Measurements from ENCODE around the gene NAA40. TPM values are rescaled to one million over a fixed set of nuclear protein-coding genes. Genes with fewer than 3 reads are reported as not detected.

The NAA40 gene
- 10 to 100 TPM; 27.6 to 46.4 (median 34.5) TPM for total RNA-seq

- intact Hi-C loops (cut with DNase I) = no loop called here
- Histone ChIP-seq H3K9me3 (no peaks in the 10 kb centered on the region), H3K27me3 (no peaks in the 10 kb centered on the region), H3K4me1 (peaks cover 15 to 18% of the 10 kb centered on the region in 2 donors), H3K4me3 (replicated peaks in 1 of 3) (peak within 1 kb of the TSS; percentile 72 to 89 (median 86)), H3K27ac (peak within 1 kb of the TSS; percentile 27 to 63 (median 39)), H3K36me3 (no peaks in the 10 kb centered on the region)
- peak; percentile 99 for DNase-seq
- WGBS, 2 donors = 0 to 1% methylated on average over 20 to 35 of the region's 92 CpGs
- TF ChIP-seq CTCF (IDR thresholded peaks at IDR 0.05) (no peak), POLR2A (IDR thresholded peaks at IDR 0.05) (peak in 1 of 2 donors; percentile 48)
Observed at GRCh38 chr11:63938479-63939396, at the start of gene NAA40. TSS of gene NAA40 (plus strand) at chr11:63939002. CDS start at chr11:63939097, 95 bp downstream.

GRCh38 chr11:63889344-63889743 is 49.5 kb upstream of the NAA40 start:
- Histone ChIP-seq H3K4me3 (replicated peaks in 1 of 3) (no peak overlapping the region), H3K27me3 (no peaks in the 10 kb centered on the region), H3K27ac (peak overlapping the region; percentile 81 to 93 (median 90)), H3K9me3 (no peaks in the 10 kb centered on the region), H3K36me3 (no peaks in the 10 kb centered on the region), H3K4me1 (peaks cover 53 to 61% of the 10 kb centered on the region in 2 donors)
- intact Hi-C loops (cut with DNase I) = no loop called here
- WGBS, 2 donors = 64 to 87% methylated on average over 4 to 6 of the region's 6 CpGs
- TF ChIP-seq POLR2A (IDR thresholded peaks at IDR 0.05) = no peak
- TF ChIP-seq CTCF (IDR thresholded peaks at IDR 0.05) = no peak
- peak in 1 of 2 donors; percentile 30 for DNase-seq

- no peaks in the 10 kb centered on the region for H3K9me3 ChIP-seq
- H3K4me1 ChIP-seq = peaks cover 43 to 51% of the 10 kb centered on the region in 2 donors
- no peak overlapping the region for H3K4me3 ChIP-seq (replicated peaks in 1 of 3)
- TF ChIP-seq CTCF (IDR thresholded peaks at IDR 0.05) = no peak
- TF ChIP-seq POLR2A (IDR thresholded peaks at IDR 0.05) = no peak
- peak overlapping the region; percentile 81 to 93 (median 90) for H3K27ac ChIP-seq
- H3K36me3 ChIP-seq = peaks cover 0 to 3% of the 10 kb centered on the region in 2 donors
- DNase-seq = peak in 1 of 2 donors; percentile 36
- no peaks in the 10 kb centered on the region for H3K27me3 ChIP-seq
- intact Hi-C loops (cut with DNase I) = no loop called here
- WGBS, 2 donors = 66 to 68% methylated on average over 7 of the region's 7 CpGs
Observed at GRCh38 chr11:63890368-63890767, 48.4 kb upstream of the NAA40 start.

GRCh38 chr11:63892228-63892627 is 46.6 kb upstream of the NAA40 start:
- 48 to 49% methylated on average over 3 of the region's 3 CpGs for WGBS, 2 donors
- peaks cover 3 to 5% of the 10 kb centered on the region in 2 donors for H3K36me3 ChIP-seq
- no peak for DNase-seq
- no peak overlapping the region for H3K27ac ChIP-seq
- intact Hi-C loops (cut with DNase I) = no loop called here
- H3K4me1 ChIP-seq = peaks cover 46 to 56% of the 10 kb centered on the region in 2 donors
- H3K27me3 ChIP-seq = no peaks in the 10 kb centered on the region
- no peak for TF ChIP-seq CTCF (IDR thresholded peaks at IDR 0.05)
- TF ChIP-seq POLR2A (IDR thresholded peaks at IDR 0.05) = no peak
- H3K4me3 ChIP-seq (replicated peaks in 1 of 3) = no peak overlapping the region
- no peaks in the 10 kb centered on the region for H3K9me3 ChIP-seq

- Histone ChIP-seq H3K27ac (no peak overlapping the region), H3K27me3 (no peaks in the 10 kb centered on the region), H3K4me1 (peaks cover 34 to 45% of the 10 kb centered on the region in 2 donors), H3K4me3 (replicated peaks in 1 of 3) (no peak overlapping the region), H3K36me3 (peaks cover 8% of the 10 kb centered on the region in 2 donors), H3K9me3 (no peaks in the 10 kb centered on the region)
- intact Hi-C loops (cut with DNase I) = no loop called here
- DNase-seq = no peak
- WGBS, 2 donors = 98 to 99% methylated on average over 6 of the region's 6 CpGs
- TF ChIP-seq POLR2A (IDR thresholded peaks at IDR 0.05) (no peak), CTCF (IDR thresholded peaks at IDR 0.05) (no peak)
Observed at GRCh38 chr11:63893355-63893754, 45.4 kb upstream of the NAA40 start.
